GM19035 (cell line): ENCODE data around the gene S100P.

ENCODE experiments used
- ATAC-seq: cut with Tn5 transposase; IDR thresholded peaks from one replicate; pipeline ENCODE4 v1.9.1; 2021; ENCODE audit not compliant: unreplicated experiment

The S100P gene

GRCh38 chr4:6695660-6696610 is 2.3 kb downstream of the S100P start:
- no peak for ATAC-seq

DNA sequence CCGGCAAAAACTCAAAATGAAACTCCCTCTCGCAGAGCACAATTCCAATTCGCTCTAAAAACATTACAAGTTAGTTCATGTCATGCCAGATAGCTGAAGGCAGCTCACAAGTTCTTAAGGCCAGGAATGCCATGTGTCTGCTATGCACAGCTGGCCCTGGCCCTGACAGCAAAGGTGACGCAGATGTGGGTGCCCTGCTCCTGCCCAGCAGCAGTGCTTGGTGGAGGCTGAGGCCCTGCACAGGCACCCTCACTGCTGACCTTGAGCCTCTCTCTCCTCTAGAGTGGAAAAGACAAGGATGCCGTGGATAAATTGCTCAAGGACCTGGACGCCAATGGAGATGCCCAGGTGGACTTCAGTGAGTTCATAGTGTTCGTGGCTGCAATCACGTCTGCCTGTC is 2.9 kb downstream of the S100P start:
- no peak for ATAC-seq

GRCh38 chr4:6697131-6697530 is 3.5 kb downstream of the S100P start:
- ATAC-seq: no peak

GRCh38 chr4:6699388-6699787 is 5.7 kb downstream of the S100P start:
- ATAC-seq: no peak

DNA sequence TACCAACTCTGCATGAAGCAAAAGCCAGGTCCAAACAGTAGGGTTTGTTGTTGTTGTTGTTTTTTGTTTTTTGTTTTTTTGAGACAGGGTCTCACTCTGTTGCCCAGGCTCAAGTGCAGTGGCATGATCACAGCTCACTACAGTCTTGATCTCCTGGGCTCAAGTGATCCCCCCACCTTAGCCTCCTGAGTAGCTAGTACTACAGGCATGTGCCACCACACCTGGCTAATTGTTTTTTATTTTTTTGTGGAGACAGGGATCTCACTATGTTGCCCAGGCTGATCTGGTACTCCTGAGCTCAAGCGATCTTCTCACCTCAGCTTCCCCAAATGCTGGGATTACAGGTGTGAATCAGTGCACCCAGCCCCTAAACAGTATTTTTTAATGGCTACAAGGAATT is 6.2 kb downstream of the S100P start:
- no peak for ATAC-seq

GRCh38 chr4:6701371-6701770 is 7.7 kb downstream of the S100P start:
- ATAC-seq: no peak

DNA sequence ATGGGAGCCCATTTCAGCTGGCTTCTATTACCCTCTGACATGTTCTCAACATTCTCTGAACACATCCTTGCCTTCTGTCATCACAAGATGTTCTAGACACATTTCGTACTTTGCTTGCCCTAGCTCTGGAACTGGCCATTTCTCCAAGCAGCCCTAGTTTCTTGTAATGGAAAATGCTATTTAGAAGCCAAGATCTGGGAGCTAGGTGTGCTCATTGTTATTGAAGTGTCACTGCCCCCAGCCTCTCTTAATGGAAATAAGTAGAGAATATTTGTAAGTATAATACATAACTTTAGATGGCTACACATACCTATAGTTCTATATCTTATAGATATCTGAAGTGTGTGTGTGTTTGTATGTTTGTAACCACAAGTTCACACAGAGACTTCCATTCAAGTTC is 9.1 kb downstream of the S100P start:
- no peak for ATAC-seq

- ATAC-seq: no peak
Measured at GRCh38 chr4:6703786-6704185, 10.1 kb downstream of the S100P start.

GRCh38 chr4:6705646-6706045 is 12.0 kb downstream of the S100P start:
- ATAC-seq: no peak

DNA sequence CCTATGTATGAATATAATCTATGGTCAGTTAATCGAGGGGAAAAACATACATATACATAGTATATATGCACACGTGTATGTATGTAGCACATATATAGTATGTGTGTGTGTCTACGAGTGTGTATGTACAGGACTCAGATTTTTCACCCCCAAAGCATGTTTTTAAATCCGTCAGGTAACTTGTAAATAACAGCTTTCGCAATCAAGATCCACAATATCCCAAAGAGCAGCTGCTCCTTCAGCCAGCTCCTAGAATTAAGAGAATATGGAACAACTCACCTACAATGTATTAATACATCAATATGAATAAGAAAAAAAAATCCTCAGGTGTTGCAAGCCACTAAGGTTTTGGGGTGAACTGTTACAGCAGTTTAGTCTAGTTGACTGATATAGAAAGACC is 12.5 kb downstream of the S100P start:
- ATAC-seq: no peak

DNA sequence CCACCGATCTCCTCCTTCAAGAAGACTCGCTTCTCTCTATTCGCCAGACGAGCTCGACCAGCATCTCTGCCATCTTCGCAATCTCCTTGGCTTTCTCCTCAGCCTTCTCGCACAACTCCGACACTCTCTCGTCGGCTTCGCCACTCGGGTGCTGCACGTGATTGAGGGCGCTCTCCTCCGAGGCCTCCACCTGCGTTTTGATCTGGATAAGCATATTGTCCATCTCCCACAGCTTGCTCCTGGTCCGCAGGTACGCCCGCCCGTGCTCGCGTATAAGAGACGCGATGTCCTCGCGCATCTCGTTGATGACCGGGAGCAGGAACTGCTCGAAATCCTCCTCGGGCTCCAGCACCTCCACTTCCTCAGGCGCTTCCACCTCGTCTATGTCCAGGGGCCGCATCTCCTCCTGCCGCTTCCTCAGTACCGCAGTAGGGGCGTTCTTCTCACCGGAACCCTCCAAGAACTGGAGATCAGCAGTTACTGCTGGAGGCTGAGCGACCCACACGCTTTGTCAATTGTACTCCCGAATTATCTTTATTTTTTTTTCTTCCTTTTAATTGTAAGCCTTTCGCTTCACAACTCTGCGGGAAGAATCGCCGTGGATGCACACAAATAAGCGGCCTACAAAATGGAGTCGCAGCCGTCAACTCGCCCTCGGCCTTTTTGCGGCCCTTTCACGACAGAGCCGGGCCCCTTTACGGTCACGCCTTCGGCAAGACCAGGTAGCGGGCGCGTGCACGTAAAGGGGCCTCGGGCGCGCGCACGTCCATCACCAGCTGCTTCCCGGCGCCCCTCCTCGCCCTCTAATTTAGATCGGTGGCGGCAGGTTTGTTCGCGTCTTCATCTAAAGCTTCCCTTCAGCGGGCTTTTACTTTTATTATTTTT is 15.8 kb downstream of the S100P start, which contains the start of gene MRFAP1L1:
Gene MRFAP1L1, minus strand, starts transcription at position 636 of the 885 bp plus-strand sequence. Its CDS starts 236 bp downstream, at position 400.
- ATAC-seq: peak; percentile 71

DNA sequence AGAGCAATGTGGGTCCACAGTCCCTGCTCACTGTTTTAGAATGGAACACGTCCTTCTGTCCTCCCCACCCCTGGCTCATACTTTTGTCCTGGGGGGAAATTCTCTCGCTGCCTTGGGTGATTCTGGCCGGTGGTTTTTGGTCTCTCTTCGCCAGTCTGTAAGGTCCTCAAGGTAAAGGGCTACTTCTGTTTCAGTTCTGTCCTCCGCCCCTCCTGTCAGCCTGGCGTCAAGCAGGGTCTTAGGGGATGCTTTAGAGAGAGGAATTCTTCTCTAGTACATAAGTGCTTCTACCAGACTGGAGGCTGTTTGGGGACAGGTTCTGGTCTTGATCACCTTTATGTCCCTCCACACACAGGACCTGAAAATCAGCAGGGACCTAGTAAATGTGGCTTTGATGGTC is 16.6 kb downstream of the S100P start:
- no peak for ATAC-seq

DNA sequence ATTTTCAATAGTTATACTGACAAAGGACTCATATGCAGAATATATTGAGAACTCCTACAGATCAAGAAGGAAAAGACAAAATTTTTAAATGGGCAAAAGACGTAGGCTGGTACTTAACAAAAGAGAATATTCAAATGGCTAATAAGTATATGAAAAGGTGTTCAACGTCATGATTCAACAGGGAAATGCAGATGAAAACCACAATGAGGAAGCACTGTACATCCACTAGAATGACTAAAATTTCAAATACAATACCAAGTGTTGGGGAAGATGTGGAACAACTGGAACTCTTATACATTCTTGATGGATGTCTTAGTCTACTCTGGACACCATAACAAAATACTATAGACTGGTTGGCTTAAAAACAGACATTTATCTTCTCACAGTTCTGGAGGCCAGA is 17.3 kb downstream of the S100P start:
- no peak for ATAC-seq

- ATAC-seq: no peak
Measured at GRCh38 chr4:6714954-6715353, 21.3 kb downstream of the S100P start.

DNA sequence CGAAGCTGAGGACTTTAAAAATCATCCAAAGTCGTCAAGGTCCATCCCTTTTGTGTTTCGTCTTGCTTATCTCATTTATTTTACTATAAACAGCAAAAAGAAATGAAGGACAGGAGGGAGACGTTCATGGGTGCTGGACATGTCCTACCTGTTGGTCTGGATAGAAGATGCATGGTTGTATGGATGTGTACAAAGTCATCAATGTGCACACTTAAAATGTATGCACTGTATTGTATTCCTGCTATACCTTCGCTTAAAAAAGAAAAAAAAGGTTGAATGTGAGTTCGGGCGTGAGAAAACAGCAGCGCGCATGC is 22.0 kb downstream of the S100P start:
- no peak for ATAC-seq

DNA sequence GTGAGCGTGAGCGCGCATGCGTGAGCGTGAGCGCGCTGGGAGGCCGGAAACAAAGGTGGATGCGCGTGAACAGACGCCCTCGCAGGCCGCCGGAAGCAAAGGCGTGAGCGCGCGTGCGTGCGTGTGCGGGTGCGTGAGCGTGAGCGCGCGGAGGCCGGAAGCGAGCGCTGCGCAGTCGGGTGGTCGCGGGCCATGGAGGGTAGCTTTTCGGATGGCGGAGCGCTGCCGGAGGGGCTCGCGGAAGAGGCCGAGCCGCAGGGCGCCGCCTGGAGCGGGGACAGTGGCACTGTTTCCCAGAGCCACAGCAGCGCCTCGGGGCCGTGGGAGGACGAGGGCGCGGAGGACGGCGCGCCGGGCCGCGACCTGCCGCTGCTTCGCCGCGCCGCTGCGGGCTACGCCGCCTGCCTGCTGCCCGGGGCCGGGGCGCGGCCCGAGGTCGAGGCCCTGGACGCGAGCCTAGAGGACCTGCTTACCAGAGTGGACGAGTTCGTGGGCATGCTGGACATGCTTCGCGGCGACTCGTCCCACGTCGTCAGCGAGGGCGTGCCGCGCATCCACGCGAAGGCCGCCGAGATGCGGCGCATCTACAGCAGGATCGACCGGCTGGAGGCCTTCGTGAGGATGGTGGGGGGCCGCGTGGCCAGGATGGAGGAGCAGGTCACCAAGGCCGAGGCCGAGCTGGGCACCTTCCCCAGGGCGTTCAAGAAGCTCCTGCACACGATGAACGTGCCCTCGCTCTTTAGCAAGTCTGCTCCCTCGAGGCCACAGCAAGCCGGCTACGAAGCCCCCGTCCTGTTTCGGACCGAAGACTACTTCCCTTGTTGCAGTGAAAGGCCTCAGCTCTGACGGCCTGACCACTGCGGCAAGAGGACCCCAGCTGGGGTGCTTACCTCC is 22.6 kb downstream of the S100P start, which contains the start of gene BLOC1S4:
Gene BLOC1S4, plus strand, starts transcription at position 157 of the 894 bp plus-strand sequence. Its CDS starts 36 bp downstream, at position 193.
- ATAC-seq: peak; percentile 84

DNA sequence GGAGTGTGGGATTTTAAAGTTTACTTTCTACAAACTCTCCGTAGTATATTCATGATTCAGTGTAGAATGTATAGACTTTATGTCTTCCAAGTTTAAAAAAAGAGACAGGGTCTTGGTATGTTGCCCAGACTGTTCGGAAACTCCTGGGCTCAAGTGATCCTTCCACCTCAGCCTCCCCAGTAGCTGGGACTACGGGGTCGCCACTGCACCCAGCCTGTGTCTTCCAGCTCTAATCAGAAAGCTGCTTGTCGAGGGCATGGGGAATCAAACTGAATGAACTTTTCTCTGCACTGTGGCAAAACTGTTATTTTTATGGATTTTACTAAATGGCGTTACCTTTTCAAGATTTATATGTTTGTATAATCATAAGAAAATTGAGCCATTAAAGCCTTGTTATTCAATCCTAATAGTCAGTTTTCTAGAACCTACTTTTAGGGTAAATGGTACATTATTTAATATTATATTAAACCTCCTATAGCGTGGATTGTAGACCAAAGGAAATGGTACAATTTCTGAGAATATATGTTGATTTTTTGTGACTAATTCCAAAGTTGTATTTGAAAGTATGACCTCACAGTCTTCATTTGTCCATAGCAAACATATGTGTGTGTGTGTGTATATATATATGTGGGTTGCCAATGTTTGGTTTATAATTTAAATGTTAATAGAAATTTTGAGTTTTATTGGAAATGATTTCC is 23.4 kb downstream of the S100P start:
- ATAC-seq: no peak

GRCh38 chr4:6718932-6719610 is 25.4 kb downstream of the S100P start:
- no peak for ATAC-seq

DNA sequence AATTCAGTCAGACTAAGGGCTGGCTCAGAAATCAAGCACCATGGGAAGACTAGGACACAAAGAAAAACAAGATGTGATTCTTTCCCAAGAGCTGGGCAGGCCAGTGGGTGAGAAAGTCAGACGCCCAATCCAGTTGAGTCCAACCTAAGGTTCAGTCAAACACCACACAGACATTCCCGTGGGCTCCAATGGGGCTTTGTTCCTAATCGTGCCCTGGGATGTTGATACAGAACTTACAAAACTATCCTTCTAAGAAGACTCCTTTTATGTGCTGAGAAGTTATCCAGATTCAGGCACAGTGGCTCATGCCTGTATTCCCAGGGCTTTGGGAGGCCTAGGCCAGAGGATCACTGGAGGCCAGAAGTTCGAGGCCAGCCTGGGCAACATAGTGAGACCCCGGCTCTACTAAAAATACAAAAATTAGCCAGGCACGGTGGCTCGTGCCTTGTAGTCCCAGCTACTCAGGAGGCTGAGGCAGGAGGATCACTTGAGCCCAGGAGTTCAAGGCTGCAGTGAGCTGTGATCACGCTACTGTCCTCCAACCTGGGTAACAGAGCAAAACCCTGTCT is 26.0 kb downstream of the S100P start:
- no peak for ATAC-seq
